Colonic mucosa (tissue), 4 donors: Measurements from ENCODE around the gene TMPO. TPM values are rescaled to one million over a fixed set of nuclear protein-coding genes. Genes with fewer than 3 reads are reported as not detected.

Experiments
- DNase-seq: peaks from one replicate; pipeline ENCODE4 v3.0.0-alpha.2; 2020
- H3K27ac ChIP-seq: fragments of 200-600 bp; one replicate; pipeline ENCODE4 v1.8.0; 2021
- H3K27me3 ChIP-seq: fragments of 200-600 bp; one replicate; pipeline ENCODE4 v1.8.0; 2021
- H3K36me3 ChIP-seq: fragments of 200-600 bp; one replicate; pipeline ENCODE4 v1.8.0; 2021
- H3K4me1 ChIP-seq: fragments of 200-600 bp; one replicate; pipeline ENCODE4 v1.8.0; 2021; ENCODE audit warnings: mild to moderate bottlenecking
- H3K4me3 ChIP-seq: fragments of 200-600 bp; one replicate; pipeline ENCODE4 v1.8.0; 2021
- H3K9ac ChIP-seq, 2 donors: one replicate each; pipeline ENCODE4 v1.7.0; 2013; ENCODE audit warnings: control low read depth in 2 of 2, low read depth in 2 of 2, low read length in 2 of 2
- H3K9me3 ChIP-seq: fragments of 200-600 bp; one replicate; pipeline ENCODE4 v1.8.0; 2021
- intact Hi-C: fragments of 100-400 bp; cut with DNase I; formaldehyde crosslinking; loops from one replicate; pipeline ENCODE4 v1.14.1; 2022
- total RNA-seq, 2 donors: library from RNA; stranded (reverse); fragmentation: NEBNext Ultra II Directional in 1 of 2; extraction: Animal tissue kit (Norgen Biotek cat#: 25700) in 1 of 2; gene quantifications; one replicate each; pipeline ENCODE4 v1.2.1, GENCODE V29; 2021
- TF ChIP-seq, protein P1 (sequence below): fragments of 200-600 bp; IDR thresholded peaks from one replicate; pipeline ENCODE4 v1.8.0; 2022; ENCODE audit warnings: antibody characterized with exemption, mild to moderate bottlenecking
- donor health status: healthy.
- donor health status: DM: no; HTN: no; CAD: no.
- donor health status: DM: no; HTN: no; CAD: no.

The TMPO gene
- total RNA-seq, 2 donors from 2014 or later = 80.0 to 202 TPM

DNA sequence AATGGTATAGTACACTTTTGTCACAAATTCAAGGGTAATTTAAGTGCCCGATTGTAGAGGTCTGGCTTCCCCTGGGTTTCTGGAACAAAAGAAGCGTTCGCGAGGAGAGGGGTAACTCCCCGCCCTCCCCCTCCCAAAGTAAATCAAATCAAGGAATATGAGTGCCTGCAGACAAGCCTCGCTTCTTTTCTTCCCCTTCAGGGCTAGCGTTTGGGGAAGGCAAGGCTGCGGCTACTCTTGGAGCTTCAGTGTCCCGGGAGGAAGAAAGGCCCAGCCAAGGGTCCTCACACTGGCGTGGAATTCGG is 456 bp upstream of the TMPO start:
- DNase-seq = no peak
- intact Hi-C loops = loop anchor here (5.0 kb wide), 1 partner anchor 93 kb away; no protein-coding TSS in a partner anchor
- Histone ChIP-seq H3K4me1 (peaks cover 4% of the 10 kb centered on the region), H3K9me3 (no peaks in the 10 kb centered on the region), H3K27ac (peak overlapping the region; percentile 89), H3K27me3 (no peaks in the 10 kb centered on the region), H3K9ac (peak overlapping the region; percentile 89 to 98), H3K36me3 (no peaks in the 10 kb centered on the region), H3K4me3 (peak overlapping the region; percentile 93)
- TF ChIP-seq, protein P1, sequence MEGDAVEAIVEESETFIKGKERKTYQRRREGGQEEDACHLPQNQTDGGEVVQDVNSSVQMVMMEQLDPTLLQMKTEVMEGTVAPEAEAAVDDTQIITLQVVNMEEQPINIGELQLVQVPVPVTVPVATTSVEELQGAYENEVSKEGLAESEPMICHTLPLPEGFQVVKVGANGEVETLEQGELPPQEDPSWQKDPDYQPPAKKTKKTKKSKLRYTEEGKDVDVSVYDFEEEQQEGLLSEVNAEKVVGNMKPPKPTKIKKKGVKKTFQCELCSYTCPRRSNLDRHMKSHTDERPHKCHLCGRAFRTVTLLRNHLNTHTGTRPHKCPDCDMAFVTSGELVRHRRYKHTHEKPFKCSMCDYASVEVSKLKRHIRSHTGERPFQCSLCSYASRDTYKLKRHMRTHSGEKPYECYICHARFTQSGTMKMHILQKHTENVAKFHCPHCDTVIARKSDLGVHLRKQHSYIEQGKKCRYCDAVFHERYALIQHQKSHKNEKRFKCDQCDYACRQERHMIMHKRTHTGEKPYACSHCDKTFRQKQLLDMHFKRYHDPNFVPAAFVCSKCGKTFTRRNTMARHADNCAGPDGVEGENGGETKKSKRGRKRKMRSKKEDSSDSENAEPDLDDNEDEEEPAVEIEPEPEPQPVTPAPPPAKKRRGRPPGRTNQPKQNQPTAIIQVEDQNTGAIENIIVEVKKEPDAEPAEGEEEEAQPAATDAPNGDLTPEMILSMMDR = no peak

GRCh38 chr12:98516111-98516873 is 902 bp downstream of the TMPO start:
- Histone ChIP-seq H3K4me1 (peaks cover 4% of the 10 kb centered on the region), H3K9ac (peak overlapping the region; percentile 90 to 98), H3K9me3 (no peaks in the 10 kb centered on the region), H3K36me3 (no peaks in the 10 kb centered on the region), H3K27ac (peak overlapping the region; percentile 89), H3K27me3 (no peaks in the 10 kb centered on the region), H3K4me3 (peak overlapping the region; percentile 93)
- intact Hi-C loops = loop anchor here (5.0 kb wide), 1 partner anchor 94 kb away; no protein-coding TSS in a partner anchor
- TF ChIP-seq, protein P1 = peak; percentile 75
- DNase-seq = peak; percentile 86

DNA sequence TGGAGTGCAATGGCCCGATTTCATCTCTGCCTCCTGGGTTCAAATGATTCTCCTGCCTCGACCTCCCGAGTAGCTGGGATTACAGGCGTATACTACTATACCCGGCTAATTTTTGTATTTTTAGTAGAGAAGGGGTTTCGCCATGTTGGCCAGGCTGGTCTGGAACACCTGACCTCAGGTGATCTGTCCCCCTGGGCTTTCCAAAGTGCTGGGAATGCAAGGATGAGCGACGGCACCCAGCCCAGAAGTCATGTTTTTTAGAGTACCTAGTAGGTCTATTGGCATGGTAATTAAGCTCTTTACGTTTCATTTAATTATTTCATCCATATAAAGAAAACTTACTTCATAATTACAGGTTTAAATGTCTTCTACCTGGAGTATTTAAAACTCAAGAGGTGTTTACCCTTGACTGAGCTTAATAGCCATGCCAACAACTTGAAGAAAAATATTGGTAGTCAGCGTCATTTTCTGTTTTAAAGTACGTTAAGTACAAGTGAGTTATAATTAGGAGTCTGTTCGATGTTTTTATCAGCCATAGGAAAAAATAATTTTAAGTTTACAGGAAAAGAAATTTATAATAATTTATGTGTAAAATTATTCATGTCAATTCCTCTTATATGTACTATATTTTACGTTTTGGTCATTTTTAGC is 4.0 kb downstream of the TMPO start:
- Histone ChIP-seq H3K4me1 (peaks cover 4% of the 10 kb centered on the region), H3K9ac (no peak overlapping the region), H3K36me3 (peaks cover 7% of the 10 kb centered on the region), H3K4me3 (no peak overlapping the region), H3K27me3 (no peaks in the 10 kb centered on the region), H3K9me3 (no peaks in the 10 kb centered on the region), H3K27ac (no peak overlapping the region)
- no peak for DNase-seq
- intact Hi-C loops = loop anchor here (5.0 kb wide), 1 partner anchor 97 kb away; no protein-coding TSS in a partner anchor
- TF ChIP-seq, protein P1 = no peak

GRCh38 chr12:98530068-98530467 is 14.7 kb downstream of the TMPO start:
- TF ChIP-seq, protein P1 = no peak
- Histone ChIP-seq H3K4me1 (no peaks in the 10 kb centered on the region), H3K9me3 (no peaks in the 10 kb centered on the region), H3K4me3 (no peak overlapping the region), H3K9ac (no peak overlapping the region), H3K27ac (no peak overlapping the region), H3K27me3 (no peaks in the 10 kb centered on the region), H3K36me3 (no peaks in the 10 kb centered on the region)
- intact Hi-C loops = no loop called here
- DNase-seq = no peak

GRCh38 chr12:98532687-98533304 is 17.4 kb downstream of the TMPO start:
- no peaks in the 10 kb centered on the region for H3K9me3 ChIP-seq
- H3K4me3 ChIP-seq = no peak overlapping the region
- H3K27me3 ChIP-seq = no peaks in the 10 kb centered on the region
- no peaks in the 10 kb centered on the region for H3K36me3 ChIP-seq
- H3K9ac ChIP-seq = no peak overlapping the region
- no peak for DNase-seq
- no peak overlapping the region for H3K27ac ChIP-seq
- intact Hi-C loops = no loop called here
- TF ChIP-seq, protein P1 = peak; percentile 64
- no peaks in the 10 kb centered on the region for H3K4me1 ChIP-seq
